GM15510 (cell line): ENCODE data around the gene SSRP1.

ENCODE experiments used
- POLR2A ChIP-seq: IDR thresholded peaks from 3 replicates; pipeline ENCODE4 v1.6.1; 2011; ENCODE audit warnings: borderline replicate concordance; ENCODE audit not compliant: insufficient read length; ENCODE audit errors: extremely low read depth

SSRP1 gene

GRCh38 chr11:57279116-57279515 lies 56.6 kb downstream of the SSRP1 start:
- no peak for TF ChIP-seq POLR2A

GRCh38 chr11:57278721-57279095 lies 57.0 kb downstream of the SSRP1 start:
- TF ChIP-seq POLR2A: no peak

GRCh38 chr11:57277845-57278720 lies 57.6 kb downstream of the SSRP1 start:
- TF ChIP-seq POLR2A: no peak

GRCh38 chr11:57276971-57277675 lies 58.6 kb downstream of the SSRP1 start:
- TF ChIP-seq POLR2A: no peak

DNA sequence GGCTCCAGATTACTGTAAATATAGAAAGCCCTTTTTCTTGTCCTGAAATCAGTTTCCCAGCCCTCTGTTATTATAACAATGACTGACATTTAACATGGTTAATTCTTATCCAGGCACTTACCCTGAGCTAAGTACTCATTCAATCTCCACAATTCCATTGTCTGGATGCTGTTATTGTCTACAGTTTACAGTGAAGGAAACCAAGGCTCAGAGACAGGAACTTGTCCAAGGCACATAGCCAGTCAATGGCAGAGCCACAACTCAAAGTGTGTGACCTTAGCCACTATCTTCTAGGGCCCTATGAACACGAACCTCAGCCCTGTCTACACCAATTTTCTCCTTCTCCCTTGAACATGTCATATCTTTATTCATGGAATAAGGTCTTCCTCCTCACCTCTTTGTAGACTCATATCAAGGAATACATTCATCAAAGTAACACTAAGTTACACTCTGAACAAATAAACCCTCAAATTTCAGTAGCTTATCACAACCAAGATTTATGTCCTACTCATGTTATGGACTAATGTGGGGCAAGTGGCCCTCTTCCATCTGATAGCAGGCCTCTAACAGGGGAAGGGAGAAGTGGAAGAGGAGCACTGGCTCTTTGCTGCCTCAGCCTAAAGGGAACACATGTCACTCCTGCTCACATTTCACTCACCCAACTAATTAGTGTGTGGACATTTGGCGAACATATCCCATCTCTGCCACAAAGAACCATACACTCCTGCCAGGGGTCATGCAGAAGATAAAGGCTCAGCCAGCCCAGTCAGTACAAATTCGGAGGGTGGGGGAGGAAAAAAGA lies 59.3 kb downstream of the SSRP1 start:
- TF ChIP-seq POLR2A: no peak
